Esophagus mucosa (tissue), 1 donor: ENCODE results near the gene COPB2. TPM values are rescaled to one million over a fixed set of nuclear protein-coding genes. Genes with fewer than 3 reads are reported as not detected.
A peak's percentile ranks its signal among the peaks of the same experiment; 100 is the strongest.

Experiments used
- ATAC-seq: fragments of 200-7000 bp; cut with Tn5 transposase; one replicate; pipeline ENCODE4 v1.9.1; 2020
- total RNA-seq: library from RNA; stranded (reverse); gene quantifications from one replicate; pipeline ENCODE4 v1.2.4, GENCODE V29; 2023
- donor health status: DM: yes; HTN: yes; CAD: no.

COPB2 gene
- total RNA-seq, 1 donor from 2014 or later: 75.2 TPM

DNA sequence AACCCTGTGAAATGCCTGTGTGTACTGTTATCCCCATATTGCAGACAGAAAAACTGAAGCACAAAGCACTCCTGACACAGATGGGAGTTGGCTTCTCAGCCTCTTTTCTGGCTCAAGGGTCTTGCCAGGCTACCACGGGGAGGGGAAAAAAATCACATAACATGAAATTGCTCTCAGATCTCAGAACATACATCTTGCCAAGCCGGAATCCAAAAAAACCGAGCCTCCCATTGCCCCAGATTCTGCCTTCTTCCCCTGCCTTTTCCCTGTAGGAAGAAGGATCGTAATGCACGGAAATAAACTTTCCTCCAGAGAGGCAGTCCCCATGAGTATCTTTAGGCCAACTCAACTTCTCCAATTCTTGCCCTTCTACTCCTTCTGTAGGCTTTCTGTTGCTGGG is 62.2 kb downstream of the COPB2 start:
- ATAC-seq: no peak

DNA sequence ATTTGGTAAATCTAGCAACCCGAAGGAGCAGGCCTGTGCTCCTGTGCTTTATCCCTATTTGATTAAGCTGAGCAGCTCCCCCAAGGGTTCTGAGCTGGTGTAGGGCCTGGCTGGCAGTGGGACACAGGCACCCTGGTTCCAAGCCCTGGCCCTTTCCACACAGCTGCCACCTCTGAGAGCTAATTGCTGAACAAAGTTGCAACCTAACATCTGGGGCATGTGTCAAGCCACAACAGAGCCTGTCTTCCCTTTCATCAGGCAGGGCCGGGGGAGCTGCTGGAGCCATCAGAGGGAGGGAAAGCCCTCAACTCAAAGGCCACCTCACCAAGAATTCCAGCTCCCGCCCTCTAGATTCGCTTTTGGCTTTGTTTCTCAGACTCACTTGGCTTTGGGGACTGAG is 62.7 kb downstream of the COPB2 start:
- ATAC-seq: no peak

DNA sequence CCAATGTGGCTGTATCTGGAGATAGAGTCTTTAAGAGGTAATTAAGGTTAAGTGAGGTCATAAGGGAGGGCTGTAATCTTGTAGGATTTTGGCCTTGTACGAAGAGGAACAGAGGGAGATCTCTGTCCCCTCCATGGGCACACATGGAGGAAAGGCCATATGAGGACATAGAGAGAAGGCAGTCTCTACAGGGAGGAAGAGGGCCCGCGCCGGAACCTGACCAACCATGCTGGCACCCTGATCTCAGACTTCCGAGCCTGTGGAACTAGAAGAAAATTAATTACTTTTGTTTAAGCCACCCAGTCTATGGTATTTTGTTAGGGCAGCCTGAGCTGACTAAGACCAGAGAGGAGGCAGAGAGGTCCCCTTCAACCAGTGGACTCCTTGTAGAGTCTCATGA is 63.3 kb downstream of the COPB2 start:
- no peak for ATAC-seq

DNA sequence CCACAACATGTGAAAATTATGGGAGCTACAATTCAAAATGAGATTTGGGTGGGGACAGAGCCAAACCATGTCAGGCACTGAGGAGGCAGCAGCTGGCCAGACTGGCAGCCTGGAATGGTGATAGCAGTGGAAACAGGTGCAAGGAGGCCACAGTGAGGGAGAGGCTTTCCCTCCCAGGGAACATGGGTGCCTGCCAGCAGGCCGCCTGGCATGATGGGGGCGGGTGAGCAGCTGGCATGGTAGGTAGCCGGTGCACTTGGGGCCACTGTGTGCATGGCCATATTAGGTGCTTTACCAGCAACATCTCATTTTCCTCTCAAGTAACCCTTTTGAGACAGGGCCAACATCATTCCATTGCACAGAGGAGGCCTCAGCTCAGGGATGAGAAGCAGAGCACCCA is 63.9 kb downstream of the COPB2 start:
- no peak for ATAC-seq

DNA sequence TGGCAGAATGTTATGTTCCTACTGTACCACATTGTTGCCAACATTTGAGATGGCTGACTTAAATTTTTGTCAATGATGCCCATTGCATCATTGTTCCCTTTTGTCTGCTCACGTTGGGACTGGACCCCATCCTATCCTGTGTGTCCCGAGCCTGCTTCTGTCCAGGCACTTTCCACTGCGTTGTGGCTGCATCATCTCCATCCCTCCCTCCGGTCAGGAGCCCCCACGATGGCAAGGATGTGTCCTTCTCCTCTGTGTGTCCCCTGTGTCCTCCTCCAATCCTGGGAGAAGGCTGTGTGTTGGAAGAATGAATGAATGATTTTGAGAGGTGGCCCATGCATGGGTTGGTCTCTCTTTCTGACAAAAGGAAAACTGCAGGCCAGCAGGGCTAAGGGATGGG is 65.0 kb downstream of the COPB2 start:
- ATAC-seq: no peak

DNA sequence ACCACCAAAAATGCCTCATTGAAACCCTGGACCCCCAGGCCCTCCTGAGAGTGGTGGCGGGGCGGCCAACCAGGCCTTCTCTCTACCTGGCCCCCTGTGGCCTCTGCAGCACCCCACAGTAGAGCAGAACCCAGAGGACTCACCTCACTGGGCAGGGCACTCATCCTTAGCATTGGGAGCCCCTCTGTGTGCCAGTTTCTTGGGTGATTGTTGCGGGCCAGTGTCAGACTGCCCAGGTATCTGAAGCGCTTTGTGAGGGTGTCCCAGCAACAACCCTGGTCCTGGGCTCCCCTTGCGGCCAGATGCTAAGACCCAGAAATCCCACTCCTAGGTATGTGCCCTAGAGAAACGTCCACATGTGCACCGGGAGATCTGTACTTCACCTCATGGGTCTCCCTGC is 66.3 kb downstream of the COPB2 start:
- no peak for ATAC-seq

DNA sequence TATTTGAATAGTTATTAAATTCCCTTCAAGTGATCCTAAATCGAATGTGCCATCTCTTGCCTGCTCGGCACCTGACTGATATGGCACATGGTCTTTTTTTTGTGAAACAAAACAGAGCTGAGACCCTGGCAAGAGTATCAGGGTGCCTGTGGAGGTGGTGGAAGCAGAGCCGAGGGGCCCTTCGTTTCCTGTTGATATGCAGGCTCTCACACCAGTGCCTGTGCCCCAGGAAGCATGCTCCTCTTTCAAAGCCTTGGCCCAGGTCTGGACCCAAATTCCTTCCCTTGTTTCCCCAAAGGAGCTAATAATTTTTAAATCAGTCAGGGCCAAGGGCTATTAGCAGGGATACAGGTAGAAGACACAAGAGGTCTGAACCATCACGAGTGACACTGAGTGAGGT is 67.1 kb downstream of the COPB2 start:
- ATAC-seq: no peak

DNA sequence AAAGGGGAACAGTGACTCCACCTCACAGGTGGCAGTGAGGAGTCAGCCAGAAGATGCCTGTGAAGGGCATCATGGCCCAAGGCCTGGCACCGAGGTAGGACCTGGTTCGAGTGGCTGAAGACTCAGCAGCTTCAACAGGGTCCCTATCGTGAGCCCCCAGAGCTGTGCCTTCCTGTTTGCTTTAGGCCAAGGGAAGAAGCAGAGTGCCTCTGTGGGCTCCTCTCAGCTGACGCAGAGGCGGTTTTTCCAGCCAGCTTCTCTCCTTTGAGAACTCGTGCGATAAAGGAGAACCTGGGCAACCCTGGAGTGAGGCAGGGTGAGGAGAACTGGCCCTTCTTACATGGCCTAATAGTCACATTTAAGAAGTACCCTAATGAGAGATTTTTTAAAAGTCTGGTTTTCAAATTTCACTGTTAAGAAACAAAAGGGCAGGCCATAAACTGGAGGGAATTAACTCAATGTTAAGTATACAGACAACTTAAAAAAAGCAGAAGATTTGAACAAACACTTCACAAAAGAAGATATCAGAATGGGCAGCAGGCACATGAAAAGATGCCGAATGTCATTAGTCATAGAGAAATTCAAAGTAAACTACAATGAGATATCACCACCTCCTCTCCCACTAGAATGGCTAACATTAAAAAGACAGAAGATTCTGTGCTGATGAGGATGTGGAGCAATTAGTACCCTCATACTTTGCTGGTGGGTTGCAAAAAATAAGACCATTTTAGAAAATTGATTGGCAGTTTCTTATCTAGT is 68.7 kb downstream of the COPB2 start:
- no peak for ATAC-seq

DNA sequence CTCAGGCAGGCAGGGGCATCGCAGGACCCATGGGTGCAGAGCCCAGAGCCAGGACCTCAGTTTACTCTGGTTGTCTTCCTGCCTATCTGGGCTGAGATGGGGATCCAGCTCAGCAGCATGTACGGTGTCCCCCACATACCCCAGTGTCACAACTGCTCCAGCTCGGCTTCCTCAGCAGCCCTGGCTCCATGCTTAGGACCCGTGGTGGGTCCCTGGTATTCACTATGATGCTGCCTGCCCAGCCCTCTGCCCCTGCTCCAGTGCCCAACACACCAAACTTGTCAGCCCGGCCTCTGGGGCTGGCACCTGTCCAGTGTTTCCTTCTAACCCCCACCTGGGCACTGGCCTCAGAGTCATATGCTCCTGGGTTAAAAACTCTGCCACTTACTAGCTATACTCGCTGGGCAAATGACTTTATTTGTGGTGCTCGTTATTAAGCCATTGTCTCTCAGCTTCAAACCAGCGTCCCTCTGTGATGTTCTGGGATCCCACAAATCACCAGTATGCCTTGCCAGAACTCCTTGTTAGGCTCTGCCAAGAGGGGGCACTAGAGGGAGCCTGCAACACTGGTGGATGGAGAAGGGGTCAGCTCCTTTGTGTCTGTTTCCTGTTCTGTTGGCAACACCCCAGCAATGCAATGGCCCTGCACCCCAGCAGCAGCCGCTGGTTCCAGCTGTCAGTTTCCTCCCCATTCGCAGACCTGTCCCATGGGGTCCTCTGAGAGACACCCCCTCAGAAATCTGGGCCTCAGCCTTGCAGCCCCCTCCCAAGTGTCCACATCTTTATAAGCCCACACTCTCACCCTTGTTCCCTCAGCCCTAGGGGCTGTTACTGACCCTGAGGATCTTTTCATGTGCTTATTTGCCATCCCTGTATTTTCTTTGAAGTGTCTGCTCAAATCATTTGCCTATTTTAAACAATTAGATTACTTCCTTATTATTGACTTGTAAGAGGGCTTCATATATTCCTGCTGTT is 69.7 kb downstream of the COPB2 start:
- ATAC-seq: no peak

DNA sequence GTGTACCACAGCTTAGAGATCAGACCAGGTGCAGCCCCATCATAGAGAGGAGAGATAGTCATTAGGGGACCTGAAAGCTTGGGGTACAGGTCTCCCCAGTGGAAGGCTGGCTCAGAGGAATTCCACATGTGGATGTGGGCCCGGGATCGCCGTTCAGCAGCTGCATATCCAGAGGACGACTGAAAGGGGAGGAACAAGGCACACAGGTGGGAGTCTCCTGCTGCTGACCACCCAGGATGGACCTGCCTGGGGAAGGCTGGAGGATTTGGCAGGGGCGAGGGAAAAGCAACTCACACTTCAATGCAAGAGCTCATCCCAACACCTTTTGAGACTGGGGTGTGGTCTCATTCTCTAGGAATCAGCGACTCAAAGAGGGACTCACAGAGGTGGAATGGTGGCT is 70.6 kb downstream of the COPB2 start:
- ATAC-seq: no peak

DNA sequence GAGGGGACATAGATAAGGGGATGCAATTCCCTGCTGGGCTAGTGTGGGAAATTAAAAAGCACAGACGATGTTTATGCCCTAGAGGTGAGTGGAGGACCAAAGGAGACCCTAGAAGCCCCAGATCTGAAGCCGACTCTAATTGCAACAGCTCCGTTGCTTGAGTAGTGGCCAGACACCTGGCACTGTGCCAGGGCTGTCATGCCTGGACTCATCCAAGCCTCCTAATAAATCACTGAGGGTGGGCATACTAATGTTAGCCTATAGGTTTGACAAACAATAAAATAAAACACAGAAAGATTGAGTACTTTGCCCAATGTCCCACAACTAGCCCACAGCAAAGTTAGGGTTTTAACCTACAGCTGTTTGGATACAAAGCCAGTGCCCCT is 71.0 kb downstream of the COPB2 start:
- ATAC-seq: no peak

DNA sequence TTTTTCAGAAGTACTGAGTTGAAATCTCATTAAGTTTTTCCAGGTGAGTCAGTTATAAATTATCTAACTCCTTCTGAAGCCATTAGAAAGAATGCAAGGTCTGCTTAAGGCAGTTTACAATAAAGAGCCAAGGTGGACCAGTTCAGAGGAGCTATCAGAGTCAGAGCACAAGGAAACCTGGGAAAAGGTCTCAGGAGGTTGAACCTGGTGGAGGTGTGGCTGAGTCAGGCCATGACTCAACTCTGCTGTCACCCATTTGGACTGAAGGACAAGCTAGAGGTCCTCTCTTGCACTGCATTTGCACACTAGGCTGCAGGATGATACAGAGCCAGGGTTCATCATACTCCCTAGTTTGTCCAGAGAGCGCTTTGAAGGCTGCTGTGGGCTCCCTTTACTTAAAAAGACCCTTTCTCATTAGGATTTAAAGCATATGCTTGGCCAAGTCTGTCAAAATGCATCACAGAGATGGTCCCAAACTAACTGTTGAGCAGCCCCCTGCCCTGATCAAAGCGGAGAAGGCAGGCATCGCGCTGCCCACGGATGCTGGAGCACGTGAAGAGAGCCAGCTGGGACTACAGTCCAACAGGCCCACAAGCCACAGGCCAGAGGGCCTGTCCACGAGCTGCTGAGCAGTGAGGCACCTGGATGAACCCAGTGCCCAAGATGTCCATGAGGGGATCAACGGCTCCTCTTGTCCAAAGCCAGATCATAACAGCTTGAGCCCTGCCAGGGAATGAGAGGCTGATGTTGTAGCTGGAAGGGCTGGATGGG is 71.6 kb downstream of the COPB2 start:
- peak; percentile 69 for ATAC-seq

DNA sequence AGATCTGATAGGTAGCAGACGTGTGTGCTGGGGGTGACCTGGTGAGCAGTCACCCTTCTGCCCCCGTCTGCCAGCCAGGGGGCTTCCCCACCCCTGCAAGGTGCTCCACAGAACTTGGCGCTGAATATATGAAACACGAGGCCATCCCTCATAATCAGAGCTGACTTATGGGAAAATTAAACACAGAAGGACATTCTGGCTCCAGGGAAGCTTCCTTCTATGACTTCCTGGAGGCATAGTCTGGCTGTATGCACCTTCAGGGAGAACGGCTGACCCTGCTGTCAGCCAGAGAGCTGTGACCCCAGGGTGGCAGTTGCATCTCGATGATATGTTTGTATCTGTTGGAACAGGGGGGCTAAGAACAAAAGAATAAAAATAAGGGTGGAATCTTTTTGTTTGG is 72.2 kb downstream of the COPB2 start:
- ATAC-seq: no peak

DNA sequence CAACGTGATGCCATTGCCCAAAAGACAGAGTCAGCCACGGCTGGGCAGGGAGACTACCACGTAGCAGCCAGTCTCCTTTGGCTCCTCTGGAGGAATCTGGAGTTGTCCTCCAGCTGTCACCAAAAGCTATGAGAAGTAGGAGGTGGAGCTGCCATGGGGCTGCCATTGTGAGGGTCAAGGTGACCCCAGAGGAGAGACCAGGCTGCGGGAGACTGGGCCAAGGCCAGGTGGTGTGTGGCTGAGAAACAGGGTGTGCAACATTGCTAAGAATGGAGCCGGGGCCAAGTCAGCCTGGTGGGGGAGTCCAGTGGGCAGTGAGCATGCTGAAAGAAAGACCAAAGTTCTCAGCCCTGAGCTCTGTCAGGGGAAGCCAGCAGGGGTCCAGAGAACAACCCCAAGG is 75.5 kb downstream of the COPB2 start:
- ATAC-seq: no peak

DNA sequence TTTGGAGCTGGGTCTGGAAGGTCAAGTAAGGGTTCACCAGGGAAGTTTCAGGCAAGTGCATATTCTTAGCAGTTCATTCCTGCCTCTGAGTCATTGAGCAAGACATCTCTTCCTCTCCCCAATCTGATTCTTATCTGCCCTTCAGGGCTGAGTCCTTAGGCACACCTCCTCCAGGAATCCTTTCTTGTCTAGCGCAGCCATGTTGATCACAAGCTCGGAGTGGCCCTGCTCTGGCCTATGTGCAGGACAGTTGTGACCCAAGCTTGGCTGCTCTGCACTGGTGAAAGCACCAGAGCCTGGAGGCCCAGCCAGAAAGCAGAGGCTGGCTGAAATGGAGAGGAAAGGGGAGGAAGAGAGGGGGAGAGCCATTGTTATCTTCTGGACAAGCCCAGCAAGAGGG is 76.5 kb downstream of the COPB2 start:
- ATAC-seq: no peak

DNA sequence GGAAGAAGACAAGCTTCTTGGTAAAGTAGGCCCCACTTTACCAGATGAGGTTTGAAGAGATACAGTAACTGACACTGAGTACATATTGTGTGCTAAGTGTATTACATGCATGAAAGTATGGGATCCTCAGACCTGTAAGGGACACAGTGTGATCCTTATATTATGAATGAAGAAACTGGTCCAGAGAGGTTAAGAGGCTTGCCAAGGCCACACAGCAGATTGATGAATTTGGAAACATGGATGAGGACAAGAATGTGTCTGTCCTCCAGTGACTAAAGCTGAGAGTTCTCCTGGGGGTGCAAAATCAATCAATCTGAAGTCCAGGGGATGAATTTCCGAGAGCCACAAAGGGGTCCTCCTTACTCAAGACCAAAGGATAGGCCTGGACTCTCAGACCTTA is 77.0 kb downstream of the COPB2 start:
- ATAC-seq: no peak

DNA sequence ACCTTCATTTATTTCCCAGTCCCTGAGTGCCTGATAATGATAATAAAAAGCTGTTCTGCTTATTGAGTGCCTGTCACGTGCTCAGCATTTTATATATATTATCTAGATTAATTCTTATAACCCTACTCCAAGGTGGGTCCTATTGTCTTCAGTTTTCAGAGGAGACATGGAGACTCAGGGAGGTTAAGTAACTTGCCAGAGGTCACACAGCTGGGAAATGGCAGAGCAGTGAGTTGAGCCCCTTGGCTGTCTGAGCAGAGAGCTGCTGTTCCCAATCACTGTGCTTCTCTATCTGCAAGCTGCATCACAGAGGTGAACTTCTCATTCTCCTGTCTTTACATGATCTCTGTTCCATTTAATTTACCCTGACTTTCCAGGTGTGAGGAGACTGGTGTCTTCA is 77.9 kb downstream of the COPB2 start:
- ATAC-seq: no peak

DNA sequence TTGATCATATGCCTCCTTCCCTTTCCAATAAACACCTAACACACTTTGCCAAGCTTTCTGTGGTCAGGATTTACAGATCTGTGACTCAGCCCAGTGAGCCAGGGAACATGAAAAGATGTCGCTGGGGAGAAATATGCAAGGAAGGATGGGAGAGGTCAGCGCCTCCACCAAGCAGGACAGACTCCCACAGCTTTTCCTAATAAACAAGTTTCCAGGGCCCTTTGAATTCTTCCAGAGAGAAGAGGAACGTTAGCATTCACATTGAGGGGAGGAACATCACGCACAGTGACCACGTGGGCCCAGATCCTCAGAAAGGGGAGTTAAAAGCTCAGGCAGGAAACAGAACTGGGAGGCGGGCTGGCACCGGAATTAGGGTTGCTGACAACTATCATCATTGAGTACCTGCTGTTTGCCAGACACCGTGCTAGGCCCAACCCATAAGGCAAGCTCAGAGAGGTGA is 78.9 kb downstream of the COPB2 start:
- no peak for ATAC-seq

DNA sequence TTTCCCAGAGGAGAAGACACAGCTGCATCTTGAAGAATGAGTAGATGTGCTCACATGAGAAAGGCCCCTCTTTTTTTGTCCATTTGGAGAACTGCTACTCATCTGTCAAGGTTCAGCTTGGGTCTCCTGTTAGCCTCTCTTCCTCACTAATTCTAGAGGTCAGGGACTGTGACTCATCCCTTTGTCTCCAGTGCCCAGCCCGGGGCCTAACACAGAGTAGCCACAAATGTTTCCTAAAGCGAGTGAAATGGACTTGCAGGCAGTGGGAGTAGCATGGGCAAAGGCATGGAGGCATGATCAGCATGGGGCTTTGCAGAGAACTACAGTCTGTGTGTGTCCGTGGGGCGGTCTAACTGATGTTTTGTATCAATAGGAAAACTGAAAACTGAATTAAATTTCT is 79.6 kb downstream of the COPB2 start:
- ATAC-seq: no peak

DNA sequence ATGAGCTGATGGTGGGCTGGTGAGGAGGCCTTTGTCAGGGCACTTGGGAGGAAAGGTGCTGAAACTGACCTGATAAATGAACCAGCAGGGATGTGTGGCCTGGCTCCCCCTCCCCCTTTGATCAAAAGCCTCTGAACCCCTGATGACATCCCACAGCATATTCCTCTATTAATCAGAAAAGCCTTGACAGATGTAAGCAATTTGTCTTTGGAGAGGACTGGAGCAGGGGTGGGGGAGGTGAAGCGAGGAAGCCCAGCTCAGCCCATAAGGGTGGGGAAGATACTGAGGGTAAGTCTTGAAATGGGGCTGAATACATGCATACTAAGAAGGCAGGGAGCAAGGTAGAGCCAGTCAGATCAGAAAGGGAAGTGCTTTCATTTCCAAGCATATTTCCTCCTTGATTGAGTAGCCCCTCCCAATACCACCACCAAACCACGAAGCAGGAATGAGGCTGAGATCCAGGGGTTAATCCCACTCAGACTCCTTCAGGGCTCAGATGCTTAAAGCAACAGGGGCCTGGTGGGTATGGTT is 80.3 kb downstream of the COPB2 start:
- no peak for ATAC-seq

DNA sequence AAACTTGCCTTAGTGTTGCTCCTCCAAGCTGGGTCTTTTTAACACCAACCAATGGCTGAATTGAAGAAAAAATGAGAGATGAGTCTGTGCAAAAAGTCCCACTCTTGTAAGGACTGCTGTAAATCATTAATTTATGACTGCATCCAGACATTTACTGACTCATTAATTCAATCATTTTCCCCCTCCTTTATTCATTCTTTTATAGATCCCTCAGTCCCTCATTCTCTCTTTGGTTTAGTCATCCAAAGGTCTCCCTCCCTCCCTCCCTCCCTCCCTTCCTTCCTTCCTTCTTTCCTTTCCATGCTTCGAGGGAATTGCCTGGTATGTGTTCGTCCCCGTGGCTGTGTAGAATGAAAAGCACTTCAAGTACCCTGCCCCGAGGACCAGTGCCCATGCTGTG is 80.9 kb downstream of the COPB2 start:
- no peak for ATAC-seq

DNA sequence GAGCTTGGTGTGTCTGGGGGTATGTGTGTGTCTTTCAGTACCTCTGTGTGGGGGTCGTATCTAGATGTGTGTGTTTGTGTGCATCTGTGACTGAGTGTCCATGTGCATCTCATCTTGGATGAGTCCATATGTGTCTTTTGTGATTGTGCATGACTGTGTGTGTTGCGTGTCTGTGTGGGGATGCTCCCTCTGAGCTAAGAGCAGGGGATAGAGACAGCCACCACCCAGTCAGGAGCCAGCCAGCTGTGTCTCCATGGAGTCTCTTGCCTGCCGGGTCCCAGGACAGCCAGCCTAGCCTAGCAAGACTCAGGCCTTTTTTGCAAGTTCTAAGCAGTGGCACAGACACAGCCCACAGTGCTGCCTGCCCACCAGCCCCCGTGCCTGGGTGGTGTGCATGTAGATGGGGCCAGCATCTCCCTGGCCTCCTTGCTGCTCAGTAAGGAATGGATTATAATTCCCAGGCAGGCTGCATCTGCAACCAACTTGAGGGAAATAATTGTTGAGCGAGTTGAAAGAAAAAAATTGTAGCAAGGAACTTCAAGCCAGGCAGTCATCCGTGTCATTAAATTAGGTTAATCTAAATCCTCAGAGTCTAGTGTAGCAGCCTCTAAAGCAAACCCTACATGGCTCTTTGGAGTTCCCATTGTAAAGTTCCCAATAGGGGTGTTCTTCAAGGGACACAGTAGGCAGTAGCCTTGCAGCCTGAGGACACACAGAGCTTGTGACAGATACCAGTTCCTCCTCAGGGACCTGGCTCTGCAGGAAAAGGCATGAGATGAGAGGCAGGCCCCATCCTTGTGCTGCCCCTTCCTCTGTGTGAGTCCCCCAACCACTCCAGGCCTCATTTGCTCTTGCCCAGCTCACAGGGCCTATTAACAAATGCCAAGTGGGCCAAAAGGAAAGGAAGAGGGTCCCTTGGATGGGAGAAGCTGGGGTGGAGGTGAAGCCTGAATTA is 81.6 kb downstream of the COPB2 start:
- ATAC-seq: no peak
